Measurements from ENCODE around the gene PSMB7. TPM values are rescaled to one million over a fixed set of nuclear protein-coding genes. Genes with fewer than 3 reads are reported as not detected.

PSMB7 gene
- polyA plus RNA-seq, 1 of the 3 experiments (the other 2 are of a cell fraction), result 357 TPM

DNA sequence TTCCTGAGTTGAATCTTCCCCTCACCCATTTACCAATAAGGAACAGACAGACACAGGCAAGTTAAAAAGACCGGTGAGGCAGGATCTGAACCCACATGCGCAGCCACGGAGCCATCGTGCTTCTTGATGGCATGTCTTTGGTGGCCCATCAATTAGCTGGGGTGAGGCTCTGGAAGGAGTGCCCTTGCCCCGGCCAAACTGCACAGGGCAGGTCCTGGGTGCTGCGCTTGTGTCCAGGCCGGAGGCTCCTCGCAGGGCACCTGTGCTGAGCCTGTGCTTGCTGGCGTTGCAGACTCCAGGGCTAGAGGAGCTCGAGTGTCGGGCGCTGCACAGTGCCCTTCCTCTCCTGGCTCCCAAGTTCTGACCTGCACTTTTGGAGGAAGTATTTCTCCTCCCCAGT is 66.4 kb downstream of the PSMB7 start:
- H3F3A ChIP-seq (replicated peaks; ENCODE audit: insufficient read depth), result peaks cover 39% of the 10 kb centered on the region
- WGBS (ENCODE audit: low lambda C conversion rate), result 100% methylated on average over 6 of the region's 12 CpGs
- H3K79me2 ChIP-seq (ENCODE audit: insufficient read depth), result no peaks in the 10 kb centered on the region
- ChIA-PET CTCF (interaction anchor here (0.6 to 1.6 kb wide), 2 partner anchors 44 to 1003 kb away, joined by 3 read pairs; no protein-coding TSS in a partner anchor), POLR2A (interaction anchor here (0.6 kb wide), 1 partner anchor 43 kb away, joined by 4 read pairs; no protein-coding TSS in a partner anchor)
- H3K4me2 ChIP-seq, result no peak overlapping the region
- no peaks in the 10 kb centered on the region for H3K9me2 ChIP-seq
- H3K4me3 ChIP-seq (ENCODE audit: low read depth in 2 of 2, low read length in 1 of 2), result no peak overlapping the region
- peaks cover 28 to 94% of the 10 kb centered on the region in 2 experiments for H3K36me3 ChIP-seq (replicated peaks in 1 of 2; ENCODE audit: control insufficient read depth in 1 of 2, insufficient read depth in 2 of 2, low read length in 1 of 2)
- H3K27me3 ChIP-seq (ENCODE audit: insufficient read depth), result no peaks in the 10 kb centered on the region
- H3K9me3 ChIP-seq, result no peaks in the 10 kb centered on the region
- TF ChIP-seq CHD2 (IDR thresholded peaks at IDR 0.05; ENCODE audit: low read length, partially characterized antibody) (no peak), EP300 (IDR thresholded peaks at IDR 0.05; ENCODE audit: borderline replicate concordance in 1 of 2, low read depth in 1 of 2, low read length in 1 of 2) (no peak), MEF2A (IDR thresholded peaks at IDR 0.05; ENCODE audit: borderline replicate concordance, low read depth) (no peak)
- TF ChIP-seq, protein P1, sequence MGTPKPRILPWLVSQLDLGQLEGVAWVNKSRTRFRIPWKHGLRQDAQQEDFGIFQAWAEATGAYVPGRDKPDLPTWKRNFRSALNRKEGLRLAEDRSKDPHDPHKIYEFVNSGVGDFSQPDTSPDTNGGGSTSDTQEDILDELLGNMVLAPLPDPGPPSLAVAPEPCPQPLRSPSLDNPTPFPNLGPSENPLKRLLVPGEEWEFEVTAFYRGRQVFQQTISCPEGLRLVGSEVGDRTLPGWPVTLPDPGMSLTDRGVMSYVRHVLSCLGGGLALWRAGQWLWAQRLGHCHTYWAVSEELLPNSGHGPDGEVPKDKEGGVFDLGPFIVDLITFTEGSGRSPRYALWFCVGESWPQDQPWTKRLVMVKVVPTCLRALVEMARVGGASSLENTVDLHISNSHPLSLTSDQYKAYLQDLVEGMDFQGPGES (IDR thresholded peaks at IDR 0.05; ENCODE audit: low read depth, low read length), result no peak
- no peak overlapping the region for H3K9ac ChIP-seq
- peaks cover 0 to 10% of the 10 kb centered on the region in 2 experiments; a peak in 1 of 4 replicates for H3K4me1 ChIP-seq (ENCODE audit: control insufficient read depth in 1 of 2, insufficient read depth in 2 of 2, low read depth in 1 of 2, low read length in 1 of 2)
- H3K27ac ChIP-seq (ENCODE audit: low read depth in 2 of 2, low read length in 1 of 2), result no peak overlapping the region
- peaks cover 14% of the 10 kb centered on the region; the same call in 1 of the 2 replicates for H4K20me1 ChIP-seq (ENCODE audit: insufficient read depth)
- DNase-seq, result no peak
- no peak overlapping the region for H2AFZ ChIP-seq (ENCODE audit: low read depth)

DNA sequence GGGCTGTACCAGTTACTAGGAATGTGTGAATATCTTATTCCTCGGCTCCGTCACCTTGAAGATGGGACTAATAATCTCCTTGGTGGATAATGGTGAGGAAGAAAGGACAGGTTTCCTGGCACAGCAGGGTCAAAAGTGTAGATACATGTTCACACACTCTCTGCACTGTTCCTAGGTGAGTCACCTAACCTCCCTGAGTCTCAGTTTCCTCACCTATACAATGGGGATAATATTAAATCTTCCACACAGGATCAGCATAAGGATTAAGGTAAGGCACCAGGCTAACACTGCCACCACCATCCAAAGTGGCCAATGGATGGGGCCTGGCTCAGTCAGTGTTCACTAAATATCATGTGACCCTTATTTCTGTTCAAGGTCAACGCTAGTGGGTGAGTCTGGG is 66.9 kb downstream of the PSMB7 start:
- no peak overlapping the region for H3K9ac ChIP-seq
- no peak overlapping the region for H3K4me2 ChIP-seq
- H3K27me3 ChIP-seq (ENCODE audit: insufficient read depth), result no peaks in the 10 kb centered on the region
- peaks cover 3 to 11% of the 10 kb centered on the region in 2 experiments; a peak in 2 of 4 replicates for H3K4me1 ChIP-seq (ENCODE audit: control insufficient read depth in 1 of 2, insufficient read depth in 2 of 2, low read depth in 1 of 2, low read length in 1 of 2)
- 70% methylated on average over 3 of the region's 3 CpGs for WGBS (ENCODE audit: low lambda C conversion rate)
- ChIA-PET POLR2A (interaction anchor here (0.6 kb wide), 1 partner anchor 43 kb away, joined by 4 read pairs; no protein-coding TSS in a partner anchor), CTCF (interaction anchor here (2.0 kb wide), 1 partner anchor 71 kb away, joined by 6 read pairs; no protein-coding TSS in a partner anchor)
- H3K9me2 ChIP-seq, result no peaks in the 10 kb centered on the region
- H3K4me3 ChIP-seq (ENCODE audit: low read depth in 2 of 2, low read length in 1 of 2), result no peak overlapping the region
- H3K36me3 ChIP-seq (replicated peaks in 1 of 2; ENCODE audit: control insufficient read depth in 1 of 2, insufficient read depth in 2 of 2, low read length in 1 of 2), result peaks cover 28 to 89% of the 10 kb centered on the region in 2 experiments
- no peaks in the 10 kb centered on the region for H3K79me2 ChIP-seq (ENCODE audit: insufficient read depth)
- H3F3A ChIP-seq (replicated peaks; ENCODE audit: insufficient read depth), result peaks cover 38% of the 10 kb centered on the region
- no peak overlapping the region for H2AFZ ChIP-seq (ENCODE audit: low read depth)
- no peak for DNase-seq
- H3K27ac ChIP-seq (ENCODE audit: low read depth in 2 of 2, low read length in 1 of 2), result no peak overlapping the region
- peaks cover 10% of the 10 kb centered on the region; the same call in 1 of the 2 replicates for H4K20me1 ChIP-seq (ENCODE audit: insufficient read depth)
- no peaks in the 10 kb centered on the region for H3K9me3 ChIP-seq
- TF ChIP-seq, protein P2, sequence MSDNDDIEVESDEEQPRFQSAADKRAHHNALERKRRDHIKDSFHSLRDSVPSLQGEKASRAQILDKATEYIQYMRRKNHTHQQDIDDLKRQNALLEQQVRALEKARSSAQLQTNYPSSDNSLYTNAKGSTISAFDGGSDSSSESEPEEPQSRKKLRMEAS (IDR thresholded peaks at IDR 0.05; ENCODE audit: low read depth), result no peak
- TF ChIP-seq TAF1 (IDR thresholded peaks at IDR 0.05; ENCODE audit: borderline replicate concordance, low read depth, low read length) (no peak), POLR2AphosphoS5 (IDR thresholded peaks at IDR 0.05; ENCODE audit: low read depth, low read length) (no peak), FOXJ3 (CRISPR knock-in tag; IDR thresholded peaks at IDR 0.05) (no peak)
- TF ChIP-seq, protein P3, sequence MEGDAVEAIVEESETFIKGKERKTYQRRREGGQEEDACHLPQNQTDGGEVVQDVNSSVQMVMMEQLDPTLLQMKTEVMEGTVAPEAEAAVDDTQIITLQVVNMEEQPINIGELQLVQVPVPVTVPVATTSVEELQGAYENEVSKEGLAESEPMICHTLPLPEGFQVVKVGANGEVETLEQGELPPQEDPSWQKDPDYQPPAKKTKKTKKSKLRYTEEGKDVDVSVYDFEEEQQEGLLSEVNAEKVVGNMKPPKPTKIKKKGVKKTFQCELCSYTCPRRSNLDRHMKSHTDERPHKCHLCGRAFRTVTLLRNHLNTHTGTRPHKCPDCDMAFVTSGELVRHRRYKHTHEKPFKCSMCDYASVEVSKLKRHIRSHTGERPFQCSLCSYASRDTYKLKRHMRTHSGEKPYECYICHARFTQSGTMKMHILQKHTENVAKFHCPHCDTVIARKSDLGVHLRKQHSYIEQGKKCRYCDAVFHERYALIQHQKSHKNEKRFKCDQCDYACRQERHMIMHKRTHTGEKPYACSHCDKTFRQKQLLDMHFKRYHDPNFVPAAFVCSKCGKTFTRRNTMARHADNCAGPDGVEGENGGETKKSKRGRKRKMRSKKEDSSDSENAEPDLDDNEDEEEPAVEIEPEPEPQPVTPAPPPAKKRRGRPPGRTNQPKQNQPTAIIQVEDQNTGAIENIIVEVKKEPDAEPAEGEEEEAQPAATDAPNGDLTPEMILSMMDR (IDR thresholded peaks at IDR 0.05), result no peak
- TF ChIP-seq, protein P1 (IDR thresholded peaks at IDR 0.05; ENCODE audit: low read depth, low read length), result no peak
